Ramos (cell line): ENCODE data around the gene F13A1.

Experiments
- in situ Hi-C: fragments of 300-500 bp; cut with MboI; formaldehyde crosslinking; loops from one replicate; pipeline ENCODE4 v1.14.3; 2022; ENCODE audit warnings: low sequenced_read_pairs; ENCODE audit not compliant: unreplicated experiment

F13A1 gene

DNA sequence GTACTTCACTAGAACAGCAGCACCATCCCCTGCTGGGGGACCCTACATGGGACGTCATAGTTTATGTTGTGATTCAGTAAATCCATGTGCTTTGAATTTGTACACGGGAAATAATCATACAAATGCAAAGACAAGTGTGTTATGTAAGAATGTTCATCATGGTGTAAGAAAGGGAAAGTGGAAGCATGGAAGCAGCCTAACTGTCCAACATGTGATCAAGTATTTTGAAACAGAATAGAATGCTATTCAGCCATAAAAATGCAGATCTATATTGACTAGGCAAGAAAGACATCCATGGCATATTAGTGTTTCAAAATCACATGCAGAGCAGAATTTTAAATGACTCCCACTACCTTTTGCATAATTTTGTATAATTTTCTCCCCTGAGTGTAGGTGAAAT lies 117.6 kb downstream of the F13A1 start:
- in situ Hi-C loops: no loop called here

DNA sequence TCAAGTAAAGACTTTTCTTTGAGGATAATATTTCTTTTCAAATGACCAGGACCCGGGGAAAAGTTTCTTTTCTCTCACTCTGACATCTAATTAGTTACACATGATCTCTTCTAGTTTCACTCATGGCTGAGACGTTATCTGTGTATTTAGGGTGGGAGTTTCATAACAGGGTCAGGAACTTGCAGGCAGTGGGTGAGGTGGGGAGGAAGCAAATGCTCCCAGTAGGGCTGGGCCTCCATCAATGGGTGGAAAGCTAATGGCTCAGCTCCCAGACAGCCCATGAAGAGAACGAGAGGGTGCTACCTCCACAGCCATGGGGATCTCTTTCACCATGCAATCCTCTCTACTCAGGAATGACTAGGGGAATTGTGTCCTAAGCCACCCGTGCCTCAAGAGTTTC lies 119.3 kb downstream of the F13A1 start:
- in situ Hi-C loops: no loop called here

DNA sequence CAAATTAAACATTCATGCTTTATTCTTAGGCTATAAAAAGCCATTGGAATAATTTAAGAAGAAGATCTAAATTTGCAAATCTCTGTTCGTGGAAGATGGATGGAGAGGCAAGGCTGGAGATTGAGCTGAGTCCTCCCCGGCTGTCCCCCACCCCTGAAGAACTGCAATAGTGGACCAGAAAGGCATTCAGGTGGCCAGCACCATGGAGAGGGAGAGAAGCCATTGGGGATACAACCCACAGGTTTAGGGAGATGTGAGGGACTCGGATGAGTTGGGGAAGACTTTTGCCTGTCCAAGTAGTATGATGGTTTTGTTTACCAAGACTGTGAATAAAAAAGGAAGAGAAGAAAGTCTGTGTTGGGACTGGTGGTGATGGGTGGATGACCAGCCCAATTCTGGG lies 120.8 kb downstream of the F13A1 start:
- in situ Hi-C loops: no loop called here

DNA sequence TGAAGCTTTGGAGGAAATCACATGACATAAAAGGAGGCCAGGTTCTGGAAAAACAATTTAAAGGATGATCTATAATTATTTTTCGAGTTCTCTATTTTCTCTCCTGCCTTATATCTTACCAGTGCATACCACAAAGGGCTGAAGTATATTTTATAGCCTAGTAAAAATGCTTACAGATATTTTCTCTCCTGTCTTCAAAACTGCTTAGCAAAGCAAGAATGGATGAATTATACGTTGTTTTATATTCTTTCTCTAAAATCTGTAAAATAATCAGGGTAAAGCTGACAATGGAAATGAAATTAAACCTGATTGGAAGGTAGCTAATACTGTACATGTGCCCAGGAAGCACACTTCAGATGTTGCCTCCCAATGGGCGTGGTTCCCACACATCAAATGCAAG lies 123.7 kb downstream of the F13A1 start:
- in situ Hi-C loops: no loop called here

DNA sequence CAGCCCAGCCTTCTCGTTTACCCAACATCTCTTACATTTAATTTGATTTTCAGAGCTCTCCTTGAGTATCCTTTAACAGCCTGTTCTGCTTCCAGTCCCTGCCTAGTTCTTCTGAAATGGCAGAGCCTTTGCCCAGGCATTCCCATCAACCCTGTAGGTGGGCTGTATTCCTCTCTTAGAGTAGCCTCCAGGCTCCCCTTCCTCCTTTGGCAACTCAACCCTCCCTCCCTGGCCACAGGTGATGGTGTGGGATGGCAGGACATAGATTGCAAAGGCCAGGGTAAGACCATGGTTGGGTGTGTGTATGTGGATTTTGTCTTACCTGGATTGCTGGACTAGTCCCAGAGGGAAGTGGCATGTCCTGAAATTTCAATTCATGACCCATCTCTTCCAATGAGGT lies 125.4 kb downstream of the F13A1 start:
- in situ Hi-C loops: no loop called here

GRCh38 chr6:6193221-6193745 lies 127.2 kb downstream of the F13A1 start:
- in situ Hi-C loops: no loop called here

GRCh38 chr6:6191909-6192308 lies 128.6 kb downstream of the F13A1 start:
- in situ Hi-C loops: no loop called here

DNA sequence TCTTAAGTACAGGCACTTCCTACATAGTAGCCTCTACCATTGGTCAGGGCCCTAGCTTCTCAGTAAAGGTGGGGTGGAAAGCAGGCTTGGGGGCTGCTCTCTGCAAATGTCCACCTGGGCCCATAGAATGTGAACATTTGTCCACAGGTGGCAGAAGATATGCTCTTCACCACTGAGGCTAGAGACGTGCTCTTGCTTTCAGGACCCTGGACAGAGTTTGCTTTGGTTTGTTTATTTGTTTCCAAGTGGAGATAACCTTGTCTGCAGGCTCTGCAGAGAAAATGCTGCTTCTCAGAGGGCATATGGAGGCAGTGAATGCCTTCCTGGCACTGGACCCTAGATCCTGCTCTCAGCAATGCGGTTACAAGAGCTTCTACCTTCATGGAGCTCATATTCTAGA lies 129.0 kb downstream of the F13A1 start:
- in situ Hi-C loops: no loop called here

- in situ Hi-C loops: no loop called here
Measured at GRCh38 chr6:6180684-6181083, 139.8 kb downstream of the F13A1 start.

DNA sequence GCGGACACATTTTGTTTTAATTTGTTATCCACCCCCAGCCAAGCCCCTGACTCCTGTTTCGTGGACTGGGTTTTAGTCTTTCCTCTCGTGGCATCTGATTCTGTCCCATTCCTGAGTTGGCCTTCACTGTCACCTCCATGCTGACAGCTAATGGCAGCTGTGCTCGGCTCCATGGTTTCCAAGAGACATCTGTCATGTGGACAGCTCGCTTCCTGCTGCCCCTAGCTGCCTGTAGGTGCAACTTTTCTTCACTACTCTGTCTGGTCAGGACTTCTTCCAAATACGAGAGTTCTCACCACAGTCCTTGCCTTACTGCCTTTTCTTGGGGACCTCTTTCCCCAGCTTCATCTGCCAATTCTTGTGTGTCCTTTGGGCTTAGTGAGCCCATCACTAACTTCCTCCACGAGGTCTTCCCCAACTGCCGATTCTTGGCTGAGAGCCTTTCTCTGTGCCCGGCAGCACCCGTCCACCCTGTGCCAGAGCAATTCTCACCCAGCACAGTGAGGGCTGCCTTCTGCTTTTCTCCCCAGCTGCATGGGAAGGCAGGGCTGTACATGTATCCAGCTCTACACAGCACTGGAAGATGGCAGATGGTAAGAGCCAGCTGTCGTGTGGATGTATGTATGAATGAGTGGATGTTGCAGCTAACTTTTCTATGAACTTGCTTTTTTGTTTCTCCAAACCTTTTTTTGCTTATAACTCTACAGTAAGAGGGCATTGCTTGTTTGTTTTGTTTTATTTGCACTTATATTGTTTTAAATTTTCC lies 140.4 kb downstream of the F13A1 start:
- in situ Hi-C loops: no loop called here

- in situ Hi-C loops: no loop called here
Measured at GRCh38 chr6:6178795-6179194, 141.7 kb downstream of the F13A1 start.

- in situ Hi-C loops: no loop called here
Measured at GRCh38 chr6:6177754-6178153, 142.7 kb downstream of the F13A1 start.

DNA sequence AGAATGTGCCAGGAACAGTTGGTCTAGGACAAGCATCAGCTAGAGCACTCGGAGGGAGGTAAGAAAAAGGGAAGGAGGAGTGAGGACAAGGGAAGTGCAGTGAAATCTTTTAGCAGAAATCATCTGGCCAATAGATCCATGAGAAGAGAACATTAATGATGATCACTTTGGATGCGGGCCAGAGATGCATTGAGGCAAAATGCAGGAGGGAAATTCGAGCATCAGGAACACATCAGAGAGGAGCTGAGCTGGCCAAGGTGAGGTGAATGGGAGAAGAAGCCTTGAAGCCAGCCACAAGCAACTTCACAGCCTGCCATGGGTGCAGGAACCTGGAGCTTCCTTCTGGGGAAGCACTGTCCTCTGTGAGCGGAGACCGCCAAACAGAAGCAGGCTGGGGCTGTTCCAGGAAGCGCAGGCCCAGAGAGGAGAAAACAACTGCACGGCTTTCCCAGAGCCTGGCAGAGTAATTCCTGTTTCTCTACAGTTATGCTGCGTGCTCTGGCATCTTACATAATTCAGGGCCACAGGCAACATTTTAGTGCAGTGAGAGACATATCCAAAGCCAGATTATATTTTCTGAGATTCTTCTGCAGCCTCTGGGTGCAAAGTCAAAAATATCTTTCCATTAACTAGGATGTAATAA lies 143.8 kb downstream of the F13A1 start:
- in situ Hi-C loops: no loop called here

- in situ Hi-C loops: no loop called here
Measured at GRCh38 chr6:6176127-6176526, 144.3 kb downstream of the F13A1 start.

GRCh38 chr6:6169141-6169540 lies 151.3 kb downstream of the F13A1 start:
- in situ Hi-C loops: no loop called here

GRCh38 chr6:6166064-6166463 lies 154.4 kb downstream of the F13A1 start:
- in situ Hi-C loops: no loop called here

- in situ Hi-C loops: no loop called here
Measured at GRCh38 chr6:6164367-6164766, 156.1 kb downstream of the F13A1 start.

- in situ Hi-C loops: no loop called here
Measured at GRCh38 chr6:6154335-6154734, 166.1 kb downstream of the F13A1 start.

DNA sequence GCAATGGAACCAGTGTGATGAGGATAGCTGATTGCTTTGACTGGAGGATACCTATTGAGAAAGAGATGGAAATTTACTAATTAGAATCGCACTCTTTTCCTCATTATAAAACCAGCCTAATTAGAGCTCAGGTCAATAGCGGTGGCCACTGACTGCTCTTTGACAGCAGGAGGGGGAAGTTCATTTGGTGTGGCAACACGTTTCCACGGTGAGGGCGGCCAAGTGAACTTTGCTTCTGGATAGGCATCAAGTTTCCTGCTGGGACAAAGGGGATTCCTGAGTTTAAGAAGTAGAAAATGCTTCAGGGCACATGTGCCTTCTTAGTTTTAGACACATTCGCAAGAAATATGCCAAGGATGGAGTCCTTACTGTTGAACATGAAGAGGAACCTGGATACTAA lies 168.4 kb downstream of the F13A1 start:
- in situ Hi-C loops: no loop called here

- in situ Hi-C loops: no loop called here
Measured at GRCh38 chr6:6148192-6148815, 172.2 kb downstream of the F13A1 start.

DNA sequence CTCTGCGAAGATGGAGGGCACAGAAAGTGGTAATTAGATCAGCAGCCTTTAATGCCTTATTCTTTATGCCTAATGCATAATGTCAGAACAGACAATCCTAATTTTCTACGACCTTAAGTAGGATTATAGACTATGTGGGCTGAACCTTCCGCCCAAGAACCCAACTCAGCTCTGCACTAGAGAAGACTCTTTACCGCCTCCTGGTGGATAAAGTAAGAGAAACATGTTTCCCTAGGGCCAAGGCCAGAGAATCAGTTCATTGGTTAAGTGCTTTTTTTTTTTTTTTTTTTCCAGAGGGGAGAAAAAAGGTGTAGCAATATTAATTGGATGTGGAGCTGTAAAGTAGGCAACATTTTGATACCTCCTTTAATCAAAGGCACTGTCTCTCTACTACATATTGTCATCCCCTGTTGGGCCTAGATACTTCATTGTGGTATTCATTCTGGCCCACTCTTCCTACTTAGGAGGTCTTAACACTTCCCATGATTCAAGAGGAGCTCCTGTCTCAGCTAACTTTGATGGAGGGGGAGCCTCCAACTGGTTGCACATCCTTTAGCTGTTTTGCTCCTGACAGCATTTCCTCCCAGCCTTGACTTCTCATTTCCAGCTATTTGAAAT lies 188.9 kb downstream of the F13A1 start:
- in situ Hi-C loops: no loop called here
